RWPE2 (cell line): ENCODE data around the gene HORMAD2.

Source experiments
- ATAC-seq: fragments of 200-7000 bp; cut with Tn5 transposase; 3 replicates; pipeline ENCODE4 v1.9.1; 2021; ENCODE audit warnings: low read depth
- DNase-seq: peaks from one replicate; pipeline ENCODE4 v3.0.0-alpha.2; 2020; ENCODE audit warnings: low spot score
- H3K27ac ChIP-seq: fragments of 450-650 bp; 2 replicates; pipeline ENCODE4 v1.5.1; 2017; ENCODE audit warnings: mild to moderate bottlenecking; ENCODE audit not compliant: poor library complexity, severe bottlenecking
- H3K27me3 ChIP-seq: fragments of 250-450 bp; sonication (Bioruptor Pico); 2 replicates; pipeline ENCODE4 v1.5.1; 2021; ENCODE audit warnings: mild to moderate bottlenecking, moderate library complexity; ENCODE audit not compliant: insufficient read depth, poor library complexity, severe bottlenecking
- H3K36me3 ChIP-seq: fragments of 250-450 bp; sonication (Bioruptor Pico); 2 replicates; pipeline ENCODE4 v1.5.1; 2020; ENCODE audit warnings: low read depth, mild to moderate bottlenecking, moderate library complexity
- H3K4me1 ChIP-seq: fragments of 250-450 bp; sonication (Bioruptor Pico); 2 replicates; pipeline ENCODE4 v1.5.1; 2021; ENCODE audit warnings: mild to moderate bottlenecking, moderate library complexity; ENCODE audit not compliant: insufficient read depth, poor library complexity, severe bottlenecking
- H3K4me3 ChIP-seq: fragments of 250-450 bp; sonication (Bioruptor Pico); 2 replicates; pipeline ENCODE4 v1.5.1; 2021; ENCODE audit warnings: mild to moderate bottlenecking, moderate library complexity; ENCODE audit not compliant: severe bottlenecking
- H3K9me3 ChIP-seq: fragments of 250-450 bp; sonication (Bioruptor Pico); 2 replicates; pipeline ENCODE4 v1.5.1; 2021; ENCODE audit warnings: mild to moderate bottlenecking, moderate library complexity; ENCODE audit not compliant: severe bottlenecking
- CTCF ChIP-seq: fragments of 450-650 bp; IDR thresholded peaks from one replicate; pipeline ENCODE4 v1.5.1; 2017; ENCODE audit warnings: mild to moderate bottlenecking, moderate library complexity; ENCODE audit not compliant: poor library complexity, severe bottlenecking

Gene HORMAD2

DNA sequence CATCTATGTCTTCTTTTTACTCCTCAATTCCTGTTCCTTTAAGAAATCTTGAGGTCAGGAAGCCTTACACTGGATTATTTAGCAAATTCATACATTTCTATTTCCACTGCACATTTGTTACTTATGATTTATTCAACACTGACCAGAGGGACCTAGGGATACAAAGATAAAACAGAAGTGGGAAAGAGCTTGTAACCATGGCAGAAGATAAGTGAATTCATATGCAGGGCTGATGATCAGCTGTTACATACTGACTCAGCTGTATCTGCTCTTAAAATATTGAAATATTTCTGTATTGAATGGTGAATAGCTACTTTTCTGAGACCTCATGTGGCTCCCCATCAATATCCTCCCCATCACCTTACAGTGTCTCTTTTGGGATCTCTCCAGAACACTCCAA lies 25.2 kb downstream of the HORMAD2 start:
- no peak overlapping the region for H3K4me3 ChIP-seq
- no peak for TF ChIP-seq CTCF
- no peaks in the 10 kb centered on the region for H3K27me3 ChIP-seq
- no peak for ATAC-seq
- no peak for DNase-seq
- no peak overlapping the region for H3K27ac ChIP-seq
- H3K9me3 ChIP-seq, result no peaks in the 10 kb centered on the region
- no peaks in the 10 kb centered on the region for H3K36me3 ChIP-seq
- no peaks in the 10 kb centered on the region for H3K4me1 ChIP-seq

GRCh38 chr22:30113494-30113893 lies 33.2 kb downstream of the HORMAD2 start:
- ATAC-seq (no peak), DNase-seq (no peak)
- no peaks in the 10 kb centered on the region for H3K36me3 ChIP-seq
- H3K4me3 ChIP-seq, result no peak overlapping the region
- no peak for TF ChIP-seq CTCF
- H3K27me3 ChIP-seq, result no peaks in the 10 kb centered on the region
- no peaks in the 10 kb centered on the region for H3K9me3 ChIP-seq
- peaks cover 7% of the 10 kb centered on the region for H3K4me1 ChIP-seq
- H3K27ac ChIP-seq, result no peak overlapping the region

DNA sequence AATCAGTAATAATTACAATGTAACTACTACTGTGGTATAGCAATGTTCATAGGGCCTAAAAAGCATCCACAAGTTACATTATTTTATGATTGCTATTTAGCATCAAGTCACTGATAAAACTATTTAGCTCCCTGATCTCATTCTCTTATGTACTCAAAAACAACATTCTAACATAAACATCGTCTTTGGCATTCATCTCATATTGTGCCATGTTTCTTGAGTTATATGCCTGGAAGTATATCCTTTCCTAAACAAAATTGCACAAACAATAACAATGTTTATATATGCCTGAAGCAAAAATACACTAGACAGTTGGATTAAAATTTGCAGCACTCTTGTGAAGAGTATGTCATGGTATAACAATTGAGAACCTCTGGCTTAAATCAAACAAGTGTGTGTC lies 34.1 kb downstream of the HORMAD2 start:
- Histone ChIP-seq H3K27ac (no peak overlapping the region), H3K4me1 (peaks cover 7% of the 10 kb centered on the region), H3K4me3 (no peak overlapping the region), H3K36me3 (no peaks in the 10 kb centered on the region), H3K27me3 (no peaks in the 10 kb centered on the region), H3K9me3 (no peaks in the 10 kb centered on the region)
- ATAC-seq (no peak), DNase-seq (no peak)
- no peak for TF ChIP-seq CTCF

DNA sequence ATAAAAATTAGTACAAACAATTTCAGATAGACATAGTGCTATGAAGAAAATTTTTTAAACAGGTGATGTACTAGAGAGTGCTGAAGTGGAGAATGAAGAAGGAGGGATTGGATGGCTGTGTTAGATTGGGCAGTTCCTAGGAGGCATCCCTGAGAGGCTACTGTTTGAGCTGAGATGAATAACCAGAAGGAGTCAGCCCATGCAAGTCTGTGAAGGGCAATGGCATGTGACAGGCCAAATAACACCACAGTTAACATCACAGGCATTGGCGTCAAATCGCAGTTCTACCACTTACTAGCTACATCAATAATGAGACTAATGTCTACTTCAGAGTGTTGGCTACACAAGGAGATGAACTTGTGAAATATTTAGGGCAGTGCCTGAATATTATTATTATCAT lies 35.4 kb downstream of the HORMAD2 start:
- ATAC-seq (no peak), DNase-seq (no peak)
- peaks cover 7% of the 10 kb centered on the region for H3K4me1 ChIP-seq
- H3K36me3 ChIP-seq, result no peaks in the 10 kb centered on the region
- no peaks in the 10 kb centered on the region for H3K27me3 ChIP-seq
- H3K4me3 ChIP-seq, result no peak overlapping the region
- no peak for TF ChIP-seq CTCF
- no peaks in the 10 kb centered on the region for H3K9me3 ChIP-seq
- no peak overlapping the region for H3K27ac ChIP-seq

GRCh38 chr22:30116362-30117117 lies 36.3 kb downstream of the HORMAD2 start:
- Histone ChIP-seq H3K4me1 (peaks cover 7% of the 10 kb centered on the region), H3K27ac (no peak overlapping the region), H3K9me3 (no peaks in the 10 kb centered on the region), H3K4me3 (no peak overlapping the region), H3K27me3 (no peaks in the 10 kb centered on the region), H3K36me3 (no peaks in the 10 kb centered on the region)
- ATAC-seq (peak; percentile 80), DNase-seq (no peak)
- TF ChIP-seq CTCF, result no peak
